Right renal cortex interstitium (tissue), 3 donors: Measurements from ENCODE around the gene ACP1. TPM values are rescaled to one million over a fixed set of nuclear protein-coding genes. Genes with fewer than 3 reads are reported as not detected.
A peak's percentile ranks its signal among the peaks of the same experiment; 100 is the strongest.

ENCODE experiments used
- DNase-seq, 3 donors: peaks; one replicate each; pipeline ENCODE4 v3.0.0-alpha.2; 2013; ENCODE audit warnings: low read depth in 3 of 3, low spot score in 2 of 3
- polyA plus RNA-seq, 3 donors: library from polyadenylated mRNA; unstranded; fragments of 120-200 nt; gene quantifications; one replicate each; pipeline ENCODE4 v1.2.1, GENCODE V29; 2013; ENCODE audit not compliant: insufficient read length in 3 of 3

The ACP1 gene
- polyA plus RNA-seq: 100 to 1,000 TPM; 143 to 146 (median 143) TPM

DNA sequence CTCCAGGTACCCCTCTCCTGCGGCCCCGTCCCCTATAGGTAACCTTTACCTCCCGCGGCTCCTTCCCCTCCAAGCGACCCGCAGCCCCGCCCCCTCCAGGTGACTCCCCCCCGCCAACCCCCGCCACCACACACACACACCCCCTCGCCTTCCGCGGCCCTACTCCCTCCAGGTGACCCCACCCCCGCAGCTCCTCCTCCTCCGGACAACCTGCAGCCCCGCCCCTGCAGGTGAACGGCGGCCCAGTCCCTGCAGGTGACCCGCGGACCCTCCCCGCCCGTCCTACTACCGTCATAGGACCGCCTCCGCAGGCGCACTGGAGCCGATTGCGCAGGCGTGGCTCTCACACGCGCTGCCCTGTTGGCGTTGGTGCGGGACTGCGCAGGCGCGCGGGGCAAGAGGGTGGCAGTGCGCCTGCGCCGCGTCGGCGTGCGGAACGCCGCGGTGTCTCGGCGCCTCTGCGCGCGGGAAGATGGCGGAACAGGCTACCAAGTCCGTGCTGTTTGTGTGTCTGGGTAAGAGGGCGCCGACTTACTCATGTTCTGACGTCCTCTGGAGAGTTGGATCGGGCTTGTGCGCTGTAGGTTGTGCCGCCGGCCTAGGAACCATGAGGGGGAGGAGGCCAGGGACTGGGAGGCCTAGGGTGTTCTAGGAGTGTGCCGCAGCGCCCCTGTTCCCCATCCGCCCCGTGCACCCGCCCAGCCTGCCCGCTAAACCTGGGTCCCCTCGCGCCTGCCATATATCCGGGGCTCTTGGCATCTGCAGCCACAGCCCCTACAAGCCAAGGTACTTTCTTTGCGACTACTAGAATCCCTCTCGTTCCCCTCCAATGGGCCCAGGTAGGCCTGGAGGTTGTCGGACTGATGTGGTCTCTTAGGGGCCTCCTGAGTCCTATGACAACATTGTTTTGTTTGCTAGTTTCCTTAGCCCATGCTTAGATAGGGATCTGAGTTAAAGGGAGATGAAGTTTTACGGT, at the start of gene ACP1:
TSS of gene ACP1 (plus strand) at position 455 of the 976 bp plus-strand sequence. CDS start at position 473, 18 bp downstream.
- peak; percentile 88 to 92 (median 90) for DNase-seq

- DNase-seq: no peak
These were observed 48.7 kb upstream of the ACP1 start for GRCh38 chr2:216068-216467.

DNA sequence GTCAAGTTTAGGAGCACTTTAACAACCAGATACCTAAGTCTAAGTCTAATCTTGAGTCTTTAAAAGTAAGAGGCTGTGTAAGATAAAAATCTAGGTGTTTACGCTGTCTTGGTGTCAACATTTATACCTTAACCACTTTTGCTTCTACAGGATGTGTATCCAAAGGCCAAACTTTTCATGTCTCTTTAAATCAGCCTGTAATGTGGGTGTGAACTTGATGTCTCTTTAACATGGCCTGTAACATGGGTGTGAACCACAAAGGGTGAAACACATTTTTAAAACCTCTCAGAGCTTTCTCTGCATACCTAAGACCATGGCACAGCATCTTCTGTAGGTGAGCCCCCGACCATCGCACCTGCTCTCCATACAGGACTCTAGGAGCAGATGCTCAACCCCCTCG, 41.3 kb upstream of the ACP1 start:
- no peak for DNase-seq

DNA sequence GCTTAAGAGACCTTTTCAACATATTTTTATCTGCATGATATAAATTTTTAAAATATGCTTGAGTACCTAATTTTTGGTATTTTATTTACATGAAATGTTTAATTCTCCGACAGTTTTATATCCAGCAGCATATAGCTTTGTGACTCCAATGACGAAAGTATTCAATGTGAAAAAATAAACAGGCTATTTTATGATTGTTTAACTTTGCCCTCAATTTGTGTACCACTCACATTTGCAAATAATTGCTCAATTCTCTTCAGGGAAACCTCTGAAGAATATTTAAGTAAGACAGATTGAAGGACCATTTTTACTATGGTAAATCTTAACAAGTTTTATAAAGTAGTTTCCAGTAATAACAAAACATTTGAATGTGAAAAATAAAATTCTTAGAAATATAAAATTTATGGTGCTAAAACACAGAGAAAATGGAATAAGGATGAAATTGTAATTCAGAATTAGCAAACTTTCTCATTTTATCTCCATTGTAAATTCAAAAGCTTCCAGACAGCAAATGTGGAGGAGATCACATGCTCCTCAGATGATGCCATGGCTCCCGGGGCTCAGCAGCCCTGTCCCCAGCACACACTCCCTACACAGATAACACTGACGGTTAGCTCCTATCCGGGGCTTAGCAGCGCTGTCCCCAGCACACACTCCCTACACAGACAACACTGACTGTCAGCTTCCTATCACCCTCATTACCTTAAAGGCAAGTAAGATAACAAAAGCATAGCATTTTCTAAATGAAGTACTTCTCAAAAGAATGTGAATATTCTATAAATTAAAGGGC, 40.6 kb upstream of the ACP1 start:
- DNase-seq: no peak

DNA sequence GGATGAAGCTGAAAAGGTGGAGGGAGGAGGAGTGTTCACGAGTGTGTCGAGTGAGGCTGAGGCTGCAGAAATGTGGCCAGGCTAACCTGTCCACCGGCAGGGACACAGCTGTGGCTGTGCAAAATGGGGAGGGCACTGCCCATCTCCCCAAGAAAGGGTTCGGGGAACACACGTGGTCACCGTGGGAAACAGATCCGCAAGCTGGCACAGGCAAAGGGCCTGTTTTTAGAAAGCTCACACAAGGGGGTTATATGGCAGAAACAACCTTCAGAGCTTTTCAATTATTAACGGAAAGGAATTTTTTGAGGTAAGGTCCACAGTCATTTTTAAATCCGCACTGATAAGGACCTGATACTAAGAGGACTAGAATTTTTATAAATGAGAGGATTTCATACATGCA, 36.6 kb upstream of the ACP1 start:
- DNase-seq: no peak

- no peak for DNase-seq
These were observed 36.0 kb upstream of the ACP1 start for GRCh38 chr2:228518-229278.

DNA sequence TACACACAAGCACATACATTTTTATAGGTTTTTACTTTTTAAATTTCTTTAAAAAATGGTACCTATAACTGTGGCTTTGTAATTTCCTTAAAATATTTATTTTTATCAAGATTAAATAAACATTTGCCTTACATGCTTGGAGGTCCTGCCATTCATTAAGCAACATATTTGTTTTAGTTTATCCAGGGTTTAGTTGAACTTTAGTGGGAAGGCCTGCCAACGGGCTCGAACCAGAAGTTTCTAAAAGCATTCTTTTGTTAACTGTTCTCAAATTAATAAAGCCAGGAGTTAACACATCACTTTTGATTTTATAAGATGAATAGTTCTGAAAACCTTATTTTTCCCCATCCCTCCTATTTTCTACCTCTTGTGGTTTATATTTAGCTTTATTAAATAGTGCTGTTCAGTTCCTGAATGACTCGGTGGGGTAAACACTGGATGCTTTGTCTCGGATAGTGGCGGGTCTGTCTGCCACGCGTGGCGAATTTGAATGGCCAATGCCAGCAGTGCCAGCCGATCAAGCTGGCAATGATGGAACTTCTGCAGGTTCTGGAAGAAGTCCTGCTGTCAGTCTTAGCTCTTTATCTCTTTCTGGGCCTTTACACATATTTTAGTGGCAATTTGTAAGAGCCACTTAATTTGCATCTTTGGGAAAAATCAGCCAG, 33.1 kb upstream of the ACP1 start:
- no peak for DNase-seq

DNA sequence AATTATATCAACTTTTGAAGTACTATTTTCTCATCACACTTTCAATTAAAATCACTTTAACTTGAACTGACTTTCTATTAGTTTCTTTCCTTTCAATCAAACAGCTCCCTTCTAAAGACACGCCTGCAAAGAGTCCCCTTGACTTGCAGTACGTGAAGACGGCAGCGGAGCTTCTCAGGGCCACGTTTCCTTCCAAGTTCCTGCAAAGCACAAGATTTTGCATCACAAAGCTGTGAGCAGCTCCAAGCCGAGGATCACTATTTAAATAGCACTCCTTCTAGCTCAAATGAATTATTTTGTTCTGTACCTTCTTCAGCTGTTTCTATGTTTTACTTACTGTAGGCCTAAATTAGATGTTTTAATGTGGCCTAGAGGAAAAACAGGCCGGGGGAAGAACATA, 31.7 kb upstream of the ACP1 start:
- DNase-seq: no peak

- DNase-seq: no peak
These were observed 30.3 kb upstream of the ACP1 start for GRCh38 chr2:234421-234820.

- DNase-seq: no peak
These were observed 27.7 kb upstream of the ACP1 start for GRCh38 chr2:236993-237539.

GRCh38 chr2:237878-238277, 26.9 kb upstream of the ACP1 start:
- DNase-seq: no peak

GRCh38 chr2:238431-238830, 26.3 kb upstream of the ACP1 start:
- DNase-seq: no peak

- no peak for DNase-seq
These were observed 25.9 kb upstream of the ACP1 start for GRCh38 chr2:238869-239268.

DNA sequence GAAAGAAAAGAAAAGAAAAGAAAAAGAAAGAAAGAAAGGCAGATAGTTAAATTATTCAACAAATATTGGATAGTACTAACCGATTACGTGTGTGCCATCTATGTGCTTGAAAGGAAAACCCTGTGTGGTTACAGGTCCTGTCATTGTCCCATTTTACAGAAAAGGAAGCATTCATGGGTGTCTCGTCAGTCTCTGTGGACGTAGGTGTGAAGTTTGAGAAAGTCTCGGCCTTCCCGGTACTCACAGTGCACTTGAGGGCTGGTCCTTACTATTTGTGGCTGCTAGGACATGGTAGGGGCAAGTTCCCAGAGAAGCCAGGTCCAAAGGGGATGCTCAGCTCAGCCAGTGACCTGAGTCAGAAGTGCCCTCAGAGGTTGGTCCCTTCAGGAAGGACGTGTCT, 20.2 kb upstream of the ACP1 start:
- DNase-seq: no peak

DNA sequence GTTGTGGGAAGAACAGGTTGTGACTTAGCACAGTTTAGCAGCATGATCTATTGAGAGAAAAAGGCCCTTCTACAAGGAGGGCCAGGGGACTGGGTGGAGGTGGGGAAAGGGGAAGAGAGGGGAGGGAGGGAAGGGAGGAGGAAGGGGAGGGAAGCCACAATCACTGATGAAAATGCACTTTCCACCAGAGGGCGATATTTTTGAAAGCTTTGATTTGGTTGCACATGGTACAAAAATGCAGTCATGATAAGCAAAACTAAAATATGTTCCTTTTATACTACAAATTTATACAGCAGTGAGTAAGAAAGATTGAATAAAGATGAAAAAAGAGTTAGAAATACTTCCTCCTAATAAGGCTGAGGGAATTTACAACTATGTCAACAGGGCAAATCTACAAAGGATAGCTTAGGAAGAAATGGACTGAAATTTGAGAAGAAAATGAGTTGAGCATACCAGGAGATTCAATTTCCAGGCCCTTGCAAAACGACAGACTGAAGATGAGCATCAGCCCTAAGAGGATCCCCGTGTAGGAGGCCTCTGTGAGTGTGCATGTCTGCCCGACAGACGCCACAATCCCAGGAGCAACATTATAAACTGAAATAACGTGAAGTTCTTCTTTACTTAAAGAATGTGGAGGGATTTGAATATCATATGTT, 18.1 kb upstream of the ACP1 start:
- no peak for DNase-seq

- no peak for DNase-seq
These were observed 16.0 kb upstream of the ACP1 start for GRCh38 chr2:248724-249123.

GRCh38 chr2:249538-250042, 15.2 kb upstream of the ACP1 start:
- no peak for DNase-seq

DNA sequence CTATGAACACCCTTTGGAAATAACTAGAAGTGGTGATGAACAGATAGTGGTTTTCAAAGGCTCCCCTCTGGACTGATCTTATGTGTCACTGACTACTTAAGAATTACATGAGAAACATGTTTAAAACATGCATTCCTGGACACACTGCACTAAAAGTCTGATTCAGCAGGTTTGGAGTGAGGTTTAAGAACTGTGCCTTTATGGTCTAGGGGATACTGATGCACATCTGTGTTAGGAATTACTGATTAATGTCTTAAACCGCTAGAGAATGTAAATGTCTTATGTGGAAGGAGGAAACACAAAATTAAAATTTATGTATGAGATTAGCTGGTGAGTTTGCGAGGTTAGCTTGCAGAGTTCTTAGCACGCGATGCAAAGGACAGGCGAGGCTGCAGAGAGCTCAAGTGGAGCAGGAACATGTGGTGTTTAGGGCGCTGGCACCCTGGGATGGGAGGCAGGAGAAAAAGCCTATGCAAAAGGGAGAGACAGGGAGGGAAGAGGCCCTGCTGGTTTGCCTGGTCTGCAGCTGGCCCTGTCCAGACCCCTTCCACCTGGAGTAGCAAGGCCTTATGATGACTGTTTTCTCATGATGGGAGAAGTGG, 12.6 kb upstream of the ACP1 start:
- no peak for DNase-seq

- no peak for DNase-seq
These were observed 11.5 kb upstream of the ACP1 start for GRCh38 chr2:253202-253638.
